Measurements from ENCODE around the gene SFXN3. TPM values are rescaled to one million over a fixed set of nuclear protein-coding genes. Genes with fewer than 3 reads are reported as not detected.

Gene SFXN3
- total RNA-seq, 4 donors from 2014 or later, result 57.6 to 296 (median 74.3) TPM

- Histone ChIP-seq H3K4me1 (peaks cover 51% of the 10 kb centered on the region), H3K36me3 (peaks cover 11% of the 10 kb centered on the region), H3K9me3 (no peaks in the 10 kb centered on the region), H3K4me3 (peak overlapping the region; percentile 81), H3K27me3 (no peaks in the 10 kb centered on the region), H3K27ac (peak overlapping the region; percentile 98)
- peak; percentile 85 to 88 for DNase-seq (ENCODE audit: low spot score in 2 of 2)
- under 1% methylated on average over 14 of the region's 66 CpGs for WGBS
- peak; percentile 83 to 91 for TF ChIP-seq CTCF (IDR thresholded peaks at IDR 0.05)
- TF ChIP-seq POLR2AphosphoS5 (IDR thresholded peaks at IDR 0.05), result no peak
- no peak for TF ChIP-seq POLR2A (IDR thresholded peaks at IDR 0.05)
- no peak for TF ChIP-seq EP300 (IDR thresholded peaks at IDR 0.05)
These were observed 33.5 kb upstream of the SFXN3 start for GRCh38 chr10:100997360-100998182.

- Histone ChIP-seq H3K9me3 (no peaks in the 10 kb centered on the region), H3K4me3 (peak overlapping the region; percentile 81), H3K27ac (peak overlapping the region; percentile 98), H3K36me3 (peaks cover 12% of the 10 kb centered on the region), H3K27me3 (no peaks in the 10 kb centered on the region), H3K4me1 (peaks cover 55% of the 10 kb centered on the region)
- 5% methylated on average over 23 of the region's 25 CpGs for WGBS
- DNase-seq (ENCODE audit: low spot score in 2 of 2), result peak; percentile 89 to 90
- TF ChIP-seq POLR2AphosphoS5 (IDR thresholded peaks at IDR 0.05) (no peak), CTCF (IDR thresholded peaks at IDR 0.05) (no peak), POLR2A (IDR thresholded peaks at IDR 0.05) (no peak), EP300 (IDR thresholded peaks at IDR 0.05) (no peak)
These were observed 32.6 kb upstream of the SFXN3 start for GRCh38 chr10:100998183-100998990.

GRCh38 chr10:100998991-100999741 is 31.9 kb upstream of the SFXN3 start:
- Histone ChIP-seq H3K27me3 (no peaks in the 10 kb centered on the region), H3K36me3 (peaks cover 19% of the 10 kb centered on the region), H3K4me1 (peaks cover 60% of the 10 kb centered on the region), H3K27ac (peak overlapping the region; percentile 98), H3K4me3 (peak overlapping the region; percentile 81), H3K9me3 (no peaks in the 10 kb centered on the region)
- TF ChIP-seq EP300 (IDR thresholded peaks at IDR 0.05), result no peak
- TF ChIP-seq POLR2AphosphoS5 (IDR thresholded peaks at IDR 0.05), result no peak
- peak; percentile 54 to 86 for TF ChIP-seq POLR2A (IDR thresholded peaks at IDR 0.05)
- peak; percentile 95 to 98 for TF ChIP-seq CTCF (IDR thresholded peaks at IDR 0.05)
- 1% methylated on average over 18 of the region's 83 CpGs for WGBS
- peak; percentile 89 to 92 for DNase-seq (ENCODE audit: low spot score in 2 of 2)

GRCh38 chr10:100999742-101000126 is 31.3 kb upstream of the SFXN3 start, which contains the start of gene LZTS2:
TSS of gene LZTS2 (plus strand) at chr10:100999808. CDS start at chr10:101002539, 2,731 bp downstream.
- H3K36me3 ChIP-seq, result peaks cover 21% of the 10 kb centered on the region
- peaks cover 60% of the 10 kb centered on the region for H3K4me1 ChIP-seq
- TF ChIP-seq CTCF (IDR thresholded peaks at IDR 0.05) (no peak), POLR2AphosphoS5 (IDR thresholded peaks at IDR 0.05) (no peak), POLR2A (IDR thresholded peaks at IDR 0.05) (no peak), EP300 (IDR thresholded peaks at IDR 0.05) (no peak)
- peak within 1 kb of the TSS; percentile 81 for H3K4me3 ChIP-seq
- DNase-seq (ENCODE audit: low spot score in 2 of 2), result no peak
- WGBS, result no CpG with 5 or more reads among the region's 44 CpGs
- H3K27me3 ChIP-seq, result no peaks in the 10 kb centered on the region
- no peaks in the 10 kb centered on the region for H3K9me3 ChIP-seq
- peak within 1 kb of the TSS; percentile 98 for H3K27ac ChIP-seq
